ENCODE data around the gene SEZ6L2.

DNA sequence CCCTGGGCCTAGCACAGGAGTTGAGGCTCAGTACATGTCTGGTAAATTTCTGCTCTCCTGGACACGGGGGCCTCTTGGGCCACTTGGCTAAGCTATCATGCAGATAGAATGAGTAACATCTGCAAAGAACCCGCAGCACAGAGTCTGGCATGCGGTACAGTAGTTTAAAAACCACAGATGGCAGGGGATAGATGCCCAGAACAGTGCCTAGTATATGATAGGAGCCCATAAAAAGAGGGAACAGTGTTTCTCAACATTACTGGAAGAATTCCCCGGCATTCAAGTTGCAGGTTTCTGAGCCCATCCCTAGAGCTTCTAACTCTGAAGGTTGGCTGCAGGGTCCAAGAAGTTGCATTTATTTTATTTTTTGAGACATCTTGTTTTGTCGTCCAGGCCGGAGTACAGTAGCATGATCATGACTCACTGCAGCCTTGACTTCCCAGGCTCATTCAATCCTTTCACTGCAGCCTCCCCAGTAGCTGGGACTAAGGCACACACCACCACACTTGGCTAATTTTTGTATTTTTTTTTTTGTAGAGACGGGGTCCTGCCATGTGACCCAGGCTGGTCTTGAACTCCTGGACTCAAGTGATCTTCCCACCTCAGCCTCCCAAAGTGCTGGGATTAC, 42.1 kb downstream of the SEZ6L2 start:
- TF ChIP-seq CTCF (IDR thresholded peaks at IDR 0.05 in 4 of 5, conservative IDR thresholded peaks at IDR 0.05 in 1 of 5) = no peak
- TF ChIP-seq POLR2A (IDR thresholded peaks at IDR 0.05) = no peak

Data from gastrocnemius medialis (tissue), 4 donors.